Breast epithelium (tissue), 3 donors: ENCODE data around the gene DSCAML1.

ENCODE experiments used
- CTCF ChIP-seq, 3 donors: fragments of 450-650 bp; IDR thresholded peaks; one replicate each; pipeline ENCODE4 v1.5.1; 2016 to 2017; ENCODE audit warnings: antibody characterized with exemption in 3 of 3, mild to moderate bottlenecking in 3 of 3, moderate library complexity in 3 of 3
- POLR2AphosphoS5 ChIP-seq, 3 donors: sonication (generic); formaldehyde crosslinking; IDR thresholded peaks; one replicate each; pipeline ENCODE4 v1.6.1; 2017; ENCODE audit warnings: antibody characterized with exemption in 3 of 3

GRCh38 chr11:117618302-117618981 is 178.6 kb downstream of the DSCAML1 start:
- no peak for TF ChIP-seq CTCF (IDR thresholded peaks at IDR 0.05)
- no peak for TF ChIP-seq POLR2AphosphoS5 (IDR thresholded peaks at IDR 0.05)
